ENCODE data around the gene LIX1L.

LIX1L gene

DNA sequence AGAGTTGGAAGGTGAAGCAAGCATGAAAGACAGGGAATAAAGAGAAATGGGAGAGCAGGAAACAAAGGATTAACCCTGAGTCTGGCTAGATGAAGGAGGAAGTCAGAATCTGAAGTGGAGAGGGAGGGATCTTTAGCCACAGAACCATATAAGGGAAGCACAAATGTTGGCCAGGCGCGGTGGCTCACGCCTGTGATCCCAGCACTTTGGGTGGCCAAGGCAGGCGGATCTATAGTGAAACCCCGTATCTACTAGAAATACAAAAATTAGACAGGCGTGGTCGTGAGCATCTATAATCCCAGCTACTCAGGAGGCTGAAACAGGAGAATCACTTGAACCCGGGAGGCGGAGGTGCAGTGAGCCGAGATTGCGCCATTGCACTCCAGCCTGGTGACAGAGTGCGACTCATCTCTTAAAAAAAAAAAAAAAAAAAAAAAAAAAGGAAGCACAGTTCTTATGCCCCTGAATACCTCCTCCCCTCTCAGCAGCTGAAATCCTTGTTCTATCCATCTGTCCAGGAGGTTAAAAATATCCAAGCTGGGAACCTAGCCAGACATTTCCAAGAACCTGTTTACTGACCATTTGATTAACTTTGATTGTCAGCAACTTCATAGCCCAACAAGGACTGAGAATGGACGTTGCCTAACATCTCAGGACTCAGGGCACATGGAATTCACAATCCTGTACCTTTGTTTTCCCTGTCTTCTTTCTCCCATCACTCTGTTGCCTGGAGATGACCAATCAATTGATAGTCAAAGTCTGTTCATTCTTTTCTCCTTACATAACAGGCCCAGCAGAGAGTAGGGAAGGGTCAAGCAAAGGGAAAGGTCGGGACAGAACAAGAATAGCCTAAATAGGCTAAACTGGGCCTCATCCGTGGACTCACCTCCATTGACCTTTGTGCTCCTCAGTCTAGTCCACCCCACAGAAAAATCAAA lies 28.0 kb upstream of the LIX1L start:
- in situ Hi-C loops (cut with MboI; ENCODE audit: low sequenced_read_pairs), result no loop called here

DNA sequence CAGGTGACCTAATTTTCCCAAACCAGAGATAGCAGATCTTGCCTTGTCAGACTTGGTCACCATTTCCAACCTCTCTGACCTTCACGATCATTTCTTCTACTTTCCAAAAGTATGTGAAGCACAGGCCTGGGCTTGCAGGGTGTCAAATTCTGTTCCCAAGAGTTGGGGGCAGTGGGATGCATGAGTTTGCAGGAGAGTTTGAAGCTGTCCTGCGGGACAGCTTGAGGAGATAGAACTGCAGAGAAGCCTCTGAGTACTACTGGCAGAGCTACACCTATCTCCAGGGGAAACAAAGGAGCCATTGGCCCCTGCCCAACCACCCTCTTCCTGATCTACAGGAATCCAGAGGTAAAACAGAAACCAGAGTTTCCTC lies 27.3 kb upstream of the LIX1L start:
- in situ Hi-C loops (cut with MboI; ENCODE audit: low sequenced_read_pairs), result no loop called here

DNA sequence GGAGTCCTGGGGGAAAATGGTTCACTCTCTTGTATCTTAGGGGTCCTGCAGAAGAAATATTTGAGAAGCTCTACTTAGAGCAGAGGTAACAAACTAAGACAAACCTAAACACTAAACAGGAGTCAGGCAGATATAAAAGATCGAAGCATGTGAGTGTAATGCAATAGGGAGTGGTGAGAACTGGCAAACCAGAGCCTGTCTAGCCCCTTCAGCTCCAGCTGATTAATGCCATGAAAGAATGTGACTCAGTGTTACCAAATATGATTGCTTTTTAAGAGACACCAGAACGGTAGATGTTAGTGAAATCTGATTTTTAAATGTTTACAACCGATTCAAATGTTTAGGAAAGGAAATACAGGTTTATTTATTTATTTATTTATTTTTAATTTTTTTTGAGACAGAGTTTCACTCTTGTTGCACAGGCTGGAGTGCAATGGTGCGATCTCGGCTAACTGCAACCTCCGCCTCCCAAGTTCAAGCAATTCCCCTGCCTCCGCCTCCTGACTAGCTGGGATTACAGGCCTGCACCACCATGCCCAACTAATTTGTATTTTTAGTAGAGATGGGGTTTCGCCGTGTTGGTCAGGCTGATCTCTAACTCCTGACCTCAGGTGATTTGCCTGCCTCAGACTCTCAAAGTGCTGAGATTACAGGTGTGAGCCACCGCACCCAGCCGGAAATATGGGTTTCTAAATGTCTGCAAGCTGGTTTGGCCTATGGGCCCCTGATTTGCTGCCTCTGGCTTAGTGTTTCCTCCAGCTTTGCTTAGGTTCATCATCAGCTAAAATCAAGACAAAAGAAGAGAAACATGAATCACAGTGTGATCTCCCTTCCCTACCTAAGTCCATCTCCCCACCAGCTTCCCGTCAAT lies 26.4 kb upstream of the LIX1L start:
- in situ Hi-C loops (cut with MboI; ENCODE audit: low sequenced_read_pairs), result no loop called here

- in situ Hi-C loops (cut with MboI; ENCODE audit: low sequenced_read_pairs), result no loop called here
Observed at GRCh38 chr1:145983206-145983675, 25.4 kb upstream of the LIX1L start.

- in situ Hi-C loops (cut with MboI; ENCODE audit: low sequenced_read_pairs), result no loop called here
Observed at GRCh38 chr1:145982010-145982723, 24.4 kb upstream of the LIX1L start.

DNA sequence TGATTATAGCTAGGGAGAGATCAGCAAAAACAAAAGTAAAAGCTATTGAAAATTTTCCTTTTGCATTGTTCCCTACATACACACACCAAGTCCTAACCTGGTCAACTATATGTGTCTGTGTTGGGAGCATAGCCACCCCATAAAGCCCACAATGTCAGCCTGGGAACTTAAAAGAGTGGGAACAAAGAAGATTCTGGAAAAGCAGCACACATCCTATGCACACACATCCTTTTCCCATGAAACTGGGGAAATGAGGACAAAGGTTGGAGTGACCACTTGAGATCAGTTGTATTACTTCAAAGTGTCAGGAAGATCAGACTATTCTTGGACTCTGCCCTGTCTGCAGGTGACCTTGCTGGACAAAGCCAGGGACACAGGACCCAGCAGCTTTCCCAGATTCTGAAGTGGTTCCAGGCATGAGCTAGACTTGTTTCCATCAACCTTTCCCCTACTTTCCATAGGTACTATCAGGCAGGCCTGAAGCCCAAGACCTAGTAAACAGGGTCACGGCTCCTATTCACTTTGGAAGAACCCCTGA lies 22.7 kb upstream of the LIX1L start:
- in situ Hi-C loops (cut with MboI; ENCODE audit: low sequenced_read_pairs), result no loop called here

GRCh38 chr1:145979746-145980456 lies 22.1 kb upstream of the LIX1L start:
- in situ Hi-C loops (cut with MboI; ENCODE audit: low sequenced_read_pairs), result no loop called here

DNA sequence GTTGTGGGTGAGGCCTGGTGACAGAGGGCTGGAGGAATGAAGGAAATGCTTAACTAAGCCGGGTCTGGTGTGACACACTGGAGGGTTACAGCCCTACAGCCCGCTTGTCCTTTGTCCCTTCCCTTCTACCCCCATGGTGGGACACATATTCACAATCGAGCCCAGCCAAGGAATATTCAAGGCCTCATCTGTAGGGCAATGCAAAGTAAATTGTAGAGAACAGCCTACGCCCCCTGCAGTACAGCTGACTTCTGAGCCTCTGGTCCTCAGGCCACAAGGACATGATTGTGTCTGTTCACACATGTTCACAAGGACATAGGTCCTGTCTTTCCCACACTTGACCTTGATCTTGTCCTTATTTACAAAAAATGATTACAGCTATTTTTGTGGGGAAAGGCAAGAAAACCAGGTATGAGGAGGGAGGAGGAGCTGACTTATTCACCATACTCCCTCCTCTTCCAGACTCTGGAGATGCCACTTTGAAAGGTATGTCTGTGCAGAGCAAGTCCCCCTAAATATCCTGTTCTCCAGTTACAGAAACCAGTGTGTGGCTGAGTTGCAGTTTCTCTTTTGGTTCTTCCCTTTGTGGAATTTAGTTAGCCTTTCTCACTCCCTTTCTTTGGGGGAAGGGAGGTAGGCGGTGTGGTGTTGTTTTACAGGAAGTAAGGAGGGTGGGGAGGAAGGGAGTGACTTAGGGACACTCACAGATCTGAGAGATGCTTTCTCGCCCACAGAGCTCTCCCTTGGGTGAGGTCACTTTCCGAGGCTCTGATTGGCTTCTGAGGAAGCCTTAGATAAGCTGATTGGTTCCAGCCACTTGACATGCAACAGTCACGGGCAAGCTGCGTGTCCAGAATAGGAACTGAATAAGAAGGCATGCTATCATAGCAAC lies 21.3 kb upstream of the LIX1L start:
- in situ Hi-C loops (cut with MboI; ENCODE audit: low sequenced_read_pairs), result no loop called here

DNA sequence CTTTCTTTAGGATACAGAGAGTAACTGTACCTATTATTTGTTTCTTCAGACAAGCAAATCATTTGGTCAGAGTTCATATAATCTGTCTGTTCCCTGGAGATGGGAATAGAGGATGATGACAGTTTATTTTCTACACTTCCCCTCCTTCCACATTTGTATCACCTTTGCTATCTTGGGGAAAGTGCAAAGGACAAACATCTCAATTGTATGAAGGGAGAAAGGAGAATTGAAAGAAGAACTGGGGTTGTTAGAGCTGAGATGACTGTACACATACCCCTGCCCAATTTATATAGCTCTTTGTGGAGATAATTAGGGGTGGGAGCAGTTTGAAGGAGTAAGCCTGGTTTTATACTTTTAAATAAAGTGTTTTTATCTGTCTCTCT lies 20.6 kb upstream of the LIX1L start:
- in situ Hi-C loops (cut with MboI; ENCODE audit: low sequenced_read_pairs), result no loop called here

- in situ Hi-C loops (cut with MboI; ENCODE audit: low sequenced_read_pairs), result no loop called here
Observed at GRCh38 chr1:145977486-145978470, 20.0 kb upstream of the LIX1L start.

- in situ Hi-C loops (cut with MboI; ENCODE audit: low sequenced_read_pairs), result no loop called here
Observed at GRCh38 chr1:145977016-145977415, 19.2 kb upstream of the LIX1L start.

- in situ Hi-C loops (cut with MboI; ENCODE audit: low sequenced_read_pairs), result no loop called here
Observed at GRCh38 chr1:145975216-145975615, 17.4 kb upstream of the LIX1L start.

DNA sequence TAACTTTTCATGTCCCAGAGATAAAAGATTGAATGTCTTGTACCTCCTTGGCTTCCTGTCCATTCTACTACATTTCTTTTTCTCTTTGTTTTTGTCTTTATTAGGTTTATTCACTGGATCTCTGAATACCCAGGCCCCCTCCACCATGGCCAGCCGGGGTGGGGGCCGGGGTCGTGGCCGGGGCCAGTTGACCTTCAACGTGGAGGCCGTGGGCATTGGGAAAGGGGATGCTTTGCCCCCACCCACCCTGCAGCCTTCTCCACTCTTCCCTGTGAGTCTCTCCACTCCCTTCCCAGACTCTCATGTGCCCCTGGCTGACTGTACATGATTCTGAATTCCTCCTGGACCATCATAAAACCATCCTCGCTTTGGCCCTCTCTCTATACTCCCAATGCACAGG lies 16.9 kb upstream of the LIX1L start:
- in situ Hi-C loops (cut with MboI; ENCODE audit: low sequenced_read_pairs), result no loop called here

- in situ Hi-C loops (cut with MboI; ENCODE audit: low sequenced_read_pairs), result no loop called here
Observed at GRCh38 chr1:145972580-145972979, 14.8 kb upstream of the LIX1L start.

DNA sequence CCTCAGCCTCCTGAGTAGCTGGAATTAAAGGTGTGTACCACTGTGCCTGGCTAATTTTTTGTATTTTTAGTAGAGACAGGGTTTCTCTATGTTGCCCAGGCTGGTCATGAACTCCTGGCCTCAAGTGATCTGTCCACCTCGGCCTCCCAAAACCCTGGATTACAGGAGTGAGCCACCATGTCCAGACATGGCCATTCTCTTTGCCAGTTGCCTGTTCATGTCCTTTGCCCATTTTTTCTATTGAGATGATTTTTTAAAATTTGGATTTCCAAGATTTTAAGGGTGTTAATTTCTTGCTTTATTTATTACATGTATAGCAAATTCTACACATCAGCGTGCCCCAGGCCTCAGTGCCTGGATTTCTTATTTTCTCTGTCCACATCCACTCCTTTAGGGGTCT lies 9.5 kb upstream of the LIX1L start:
- in situ Hi-C loops (cut with MboI; ENCODE audit: low sequenced_read_pairs), result no loop called here

DNA sequence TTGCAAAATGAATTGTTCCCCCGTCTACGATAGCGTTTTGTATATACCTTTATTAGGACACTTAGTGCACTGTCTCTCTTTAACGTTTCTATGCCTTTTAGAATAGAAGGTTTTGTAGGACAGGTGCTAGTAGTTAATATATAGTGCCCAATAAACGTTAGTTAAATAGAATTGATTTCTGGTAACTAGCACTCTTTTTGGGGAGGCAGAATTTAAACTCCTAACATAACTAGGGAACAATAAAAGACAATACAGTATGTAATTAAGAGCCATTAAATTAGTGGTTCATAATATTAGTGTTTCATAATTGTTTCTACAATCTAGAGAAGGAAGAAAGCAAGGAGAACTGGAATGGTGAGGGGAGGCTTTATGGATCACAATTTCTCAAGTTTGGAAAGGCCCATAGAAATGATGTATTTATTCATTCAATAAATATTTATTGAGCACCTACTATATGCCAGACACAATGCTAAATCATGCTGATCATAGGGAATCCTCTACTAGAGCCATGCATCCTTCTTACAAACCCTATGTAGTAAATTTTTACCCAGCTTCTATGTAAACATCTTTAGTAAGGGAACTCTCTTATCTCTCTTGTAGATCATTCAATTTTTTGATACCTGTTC lies 7.4 kb upstream of the LIX1L start:
- in situ Hi-C loops (cut with MboI; ENCODE audit: low sequenced_read_pairs), result no loop called here

GRCh38 chr1:145964328-145965118 lies 6.7 kb upstream of the LIX1L start, which contains the start of the genes ANKRD34A and POLR3GL:
Gene ANKRD34A, minus strand, starts transcription at chr1:145964575. Its CDS starts 2,816 bp downstream, at chr1:145961759.
Gene POLR3GL, plus strand, starts transcription at chr1:145964690. Its CDS starts 10,176 bp downstream, at chr1:145974866.
- in situ Hi-C loops (cut with MboI; ENCODE audit: low sequenced_read_pairs), result no loop called here

Data from hTERT RPE-1 (cell line).